GM12891 (cell line): ENCODE data around the gene NKAPD1.
"Not testable (repeated sequence)": the region's sequence is repeated elsewhere in the genome, so short reads cannot be mapped to it uniquely, and the experiment has no call there.

Source experiments
- POLR2A ChIP-seq: IDR thresholded peaks from 2 replicates; pipeline ENCODE4 v1.6.1; 2011; ENCODE audit warnings: low read depth, low read length, control low read depth
- POLR2AphosphoS5 ChIP-seq: IDR thresholded peaks from 2 replicates; pipeline ENCODE4 v1.6.1; 2011; ENCODE audit warnings: low read depth, low read length, control low read depth

- TF ChIP-seq POLR2AphosphoS5, POLR2A: not testable (repeated sequence)
These were observed 47.2 kb upstream of the NKAPD1 start for GRCh38 chr11:112026784-112027410.
